Midbrain (tissue), 1 donor: Measurements from ENCODE around the gene SIGLEC11.
A peak's percentile ranks its signal among the peaks of the same experiment; 100 is the strongest.
"Not testable (repeated sequence)": the region's sequence is repeated elsewhere in the genome, so short reads cannot be mapped to it uniquely, and the experiment has no call there.

Experiments
- DNase-seq: peaks from one replicate; lab custom pipeline; 2025; lab: John Stamatoyannopoulos, UW

Gene SIGLEC11

DNA sequence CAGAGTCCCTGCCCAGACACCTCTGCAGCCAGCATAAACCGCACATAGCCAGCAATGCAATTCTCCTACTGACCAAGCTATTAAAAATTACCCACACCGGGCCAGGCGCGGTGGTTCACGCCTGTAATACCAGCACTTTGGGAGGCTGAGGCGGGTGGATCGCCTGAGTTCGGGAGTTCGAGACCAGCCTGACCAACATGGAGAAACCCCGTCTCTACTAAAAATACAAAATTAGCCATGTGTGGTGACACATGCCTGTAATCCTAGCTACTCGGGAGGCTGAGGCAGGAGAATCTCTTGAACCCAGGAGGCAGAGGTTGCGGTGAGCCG lies 36.1 kb downstream of the SIGLEC11 start:
- not testable (repeated sequence) for DNase-seq

DNA sequence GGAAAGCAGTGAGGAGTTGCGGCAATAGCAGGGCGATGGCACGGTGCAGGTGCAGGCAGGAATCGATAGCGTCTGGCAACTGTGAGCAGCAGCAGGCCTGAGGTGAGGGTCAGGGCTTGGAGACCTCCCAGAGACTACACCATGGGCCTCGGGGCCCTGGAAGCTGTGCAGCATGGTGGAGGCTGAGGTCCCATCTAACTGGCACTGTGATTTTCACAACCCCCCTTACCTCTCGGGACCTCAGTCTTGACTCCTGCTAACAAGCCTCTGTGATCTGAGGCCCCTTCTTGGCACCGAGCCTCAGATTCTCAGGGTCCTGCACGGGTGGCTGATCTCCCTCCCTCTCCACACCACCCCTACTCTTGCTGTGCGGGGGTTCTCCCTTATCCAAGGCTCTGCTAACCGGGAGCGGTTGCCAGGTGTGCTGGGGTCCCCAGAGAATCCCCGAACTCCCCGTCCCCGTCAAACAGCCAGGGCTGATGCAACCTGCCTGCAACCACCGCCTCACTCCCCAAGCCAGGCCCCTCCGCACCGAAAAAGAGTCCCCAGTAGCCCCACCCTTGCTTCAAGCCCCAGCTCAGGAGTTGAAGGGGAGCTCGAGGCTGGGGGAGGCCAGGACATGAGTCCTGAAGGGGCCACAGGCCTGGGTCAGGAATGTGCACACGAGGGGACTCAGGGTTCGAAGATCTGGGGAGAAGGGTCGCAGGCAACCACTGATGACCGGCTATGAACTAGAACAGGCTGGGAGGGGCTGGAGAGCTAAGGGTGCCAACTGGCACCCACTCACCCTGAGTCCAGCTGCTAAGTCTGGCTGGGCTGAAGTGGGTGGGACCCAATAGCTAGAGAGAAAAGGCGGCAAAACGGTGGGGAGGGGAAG lies 36.7 kb downstream of the SIGLEC11 start:
- DNase-seq: no peak

DNA sequence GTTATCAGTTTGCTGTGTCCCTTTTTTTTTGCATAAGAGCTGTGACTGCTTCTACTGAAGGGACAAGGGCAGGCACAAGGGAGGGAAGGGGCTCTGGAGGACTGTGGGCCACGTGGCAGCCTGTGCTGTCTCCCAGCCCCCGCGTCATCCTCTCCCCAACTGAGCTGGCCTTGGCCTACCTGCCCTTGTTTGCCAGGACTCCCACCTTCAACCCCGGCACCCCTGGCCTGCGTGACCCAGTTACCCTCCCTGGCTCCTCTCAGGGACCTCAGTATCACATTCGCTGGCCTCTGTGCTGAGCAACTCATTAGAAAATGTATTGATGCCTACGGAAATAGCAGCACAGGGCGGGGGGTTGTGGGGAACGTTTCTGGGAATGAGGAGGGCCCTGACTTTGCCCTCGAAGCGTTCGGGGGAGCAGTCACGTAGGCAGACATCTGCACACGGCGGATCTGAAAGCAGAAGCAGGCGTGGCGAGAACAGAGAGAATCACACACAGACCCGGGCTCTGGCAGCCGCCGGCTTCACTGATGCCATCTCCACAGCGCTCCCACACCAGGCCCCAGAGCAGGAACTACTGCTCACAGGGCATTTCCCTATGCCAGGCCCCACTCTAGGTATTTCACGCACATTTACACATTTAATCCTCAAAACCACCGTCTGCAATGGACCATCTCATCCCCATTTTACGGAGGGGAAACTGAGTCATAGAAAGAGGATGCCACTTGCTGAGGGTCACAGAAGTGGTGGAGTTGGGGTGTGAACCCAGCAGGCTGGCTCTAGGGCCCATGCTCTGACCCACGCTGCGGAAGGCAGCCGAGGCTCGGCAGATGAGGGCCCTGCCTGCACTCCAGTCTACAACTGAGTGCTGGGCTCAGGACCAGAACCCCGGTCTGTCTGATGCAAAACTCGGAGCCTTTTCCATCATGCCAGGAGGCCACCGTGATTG lies 37.6 kb downstream of the SIGLEC11 start:
- DNase-seq: no peak

DNA sequence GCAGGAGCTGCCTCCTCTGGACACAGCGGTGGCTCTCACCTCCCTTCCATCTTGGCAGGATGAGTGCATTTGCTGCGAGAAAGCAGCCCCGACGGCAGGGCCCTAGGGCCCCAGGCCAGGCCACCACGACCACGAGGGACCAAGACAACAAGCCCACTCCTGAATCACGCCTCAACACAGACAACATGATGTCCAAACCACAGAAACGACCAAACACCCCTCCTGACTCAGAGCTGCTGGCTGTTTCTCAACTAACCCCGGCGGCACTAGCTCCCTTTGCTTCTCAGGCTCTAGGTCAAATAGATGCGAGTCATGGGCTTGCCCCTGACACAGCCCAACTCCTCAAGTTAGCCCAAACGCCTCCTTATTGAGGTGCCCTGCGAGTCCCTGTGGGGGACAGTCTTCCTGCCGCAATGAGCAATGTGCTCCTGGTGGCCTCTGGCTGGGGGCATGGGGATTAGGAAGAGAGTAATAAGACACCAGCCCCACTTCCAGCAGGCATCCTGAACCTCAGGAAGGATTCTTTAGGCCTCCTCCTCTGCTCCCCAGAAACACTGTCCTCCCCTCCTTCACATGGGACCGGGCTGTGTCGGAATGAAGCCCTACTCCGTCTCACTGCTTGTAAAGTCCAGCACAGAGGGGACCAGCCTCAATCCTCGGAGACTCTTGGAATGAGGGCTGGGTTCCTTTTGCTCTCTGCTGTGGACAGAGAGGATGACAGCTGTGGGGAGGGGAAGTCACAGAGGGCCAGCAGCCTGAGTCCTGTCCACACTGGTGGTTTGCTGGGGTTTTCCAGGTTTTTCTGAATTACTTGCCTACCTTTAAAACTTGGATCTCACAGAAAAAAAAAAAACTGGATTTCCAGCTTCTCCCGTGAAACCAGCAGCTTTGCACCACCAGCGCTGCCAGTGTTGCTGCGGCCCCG lies 38.8 kb downstream of the SIGLEC11 start:
- no peak for DNase-seq

DNA sequence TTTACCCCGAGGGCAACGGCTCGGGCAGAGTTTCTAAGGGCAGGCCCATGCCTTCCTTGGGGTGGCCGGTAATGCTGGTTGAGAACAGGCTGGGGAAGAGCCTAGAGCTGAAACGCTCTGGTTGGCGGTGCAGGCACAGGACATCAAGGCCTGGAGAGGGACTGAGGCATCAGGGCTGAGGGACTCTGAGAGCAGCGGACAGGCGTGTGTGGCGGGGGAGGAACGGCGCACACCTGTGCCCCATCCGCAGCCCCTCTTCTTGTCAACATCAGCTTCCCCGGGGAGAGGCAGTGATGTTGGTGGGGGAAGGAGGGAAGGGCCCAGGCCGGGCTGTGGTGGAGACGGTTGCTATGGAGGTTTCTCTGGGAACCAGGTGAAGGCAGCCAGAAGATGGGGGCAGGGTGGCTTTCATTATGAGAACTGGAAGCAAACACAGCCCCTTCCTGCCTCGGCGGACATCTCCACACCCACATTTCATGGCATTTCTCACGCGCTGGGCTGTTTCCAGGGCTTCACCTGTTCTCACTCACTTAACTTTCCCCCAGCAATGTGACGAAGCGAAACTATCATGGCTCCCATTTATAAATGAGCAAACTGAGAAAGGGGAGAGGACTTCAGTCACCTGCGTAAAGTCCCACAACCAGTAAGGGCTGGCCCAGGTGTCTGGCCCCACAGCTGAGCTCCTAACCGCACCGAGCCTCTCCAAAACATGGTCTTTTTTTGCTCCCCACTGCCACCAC lies 40.2 kb downstream of the SIGLEC11 start:
- DNase-seq: no peak

DNA sequence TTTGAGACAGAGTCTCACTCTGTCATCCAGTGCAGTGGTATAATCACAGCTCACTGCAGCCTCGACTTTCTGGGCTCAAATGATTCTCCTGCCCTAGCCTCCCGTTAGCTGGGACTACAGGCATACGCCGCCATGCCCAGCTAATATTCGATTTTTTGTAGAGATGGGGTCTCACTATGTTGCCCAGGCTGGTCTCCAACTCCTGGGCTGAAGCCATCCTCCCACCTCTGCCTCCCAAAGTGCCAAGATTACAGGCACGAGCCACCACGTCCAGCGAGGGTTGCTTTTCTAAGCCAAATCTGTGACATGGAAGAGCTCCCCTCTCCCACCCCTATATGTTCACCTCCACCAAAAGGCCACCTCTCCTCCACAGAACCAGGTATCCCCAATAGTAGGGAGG lies 42.9 kb downstream of the SIGLEC11 start:
- no peak for DNase-seq

DNA sequence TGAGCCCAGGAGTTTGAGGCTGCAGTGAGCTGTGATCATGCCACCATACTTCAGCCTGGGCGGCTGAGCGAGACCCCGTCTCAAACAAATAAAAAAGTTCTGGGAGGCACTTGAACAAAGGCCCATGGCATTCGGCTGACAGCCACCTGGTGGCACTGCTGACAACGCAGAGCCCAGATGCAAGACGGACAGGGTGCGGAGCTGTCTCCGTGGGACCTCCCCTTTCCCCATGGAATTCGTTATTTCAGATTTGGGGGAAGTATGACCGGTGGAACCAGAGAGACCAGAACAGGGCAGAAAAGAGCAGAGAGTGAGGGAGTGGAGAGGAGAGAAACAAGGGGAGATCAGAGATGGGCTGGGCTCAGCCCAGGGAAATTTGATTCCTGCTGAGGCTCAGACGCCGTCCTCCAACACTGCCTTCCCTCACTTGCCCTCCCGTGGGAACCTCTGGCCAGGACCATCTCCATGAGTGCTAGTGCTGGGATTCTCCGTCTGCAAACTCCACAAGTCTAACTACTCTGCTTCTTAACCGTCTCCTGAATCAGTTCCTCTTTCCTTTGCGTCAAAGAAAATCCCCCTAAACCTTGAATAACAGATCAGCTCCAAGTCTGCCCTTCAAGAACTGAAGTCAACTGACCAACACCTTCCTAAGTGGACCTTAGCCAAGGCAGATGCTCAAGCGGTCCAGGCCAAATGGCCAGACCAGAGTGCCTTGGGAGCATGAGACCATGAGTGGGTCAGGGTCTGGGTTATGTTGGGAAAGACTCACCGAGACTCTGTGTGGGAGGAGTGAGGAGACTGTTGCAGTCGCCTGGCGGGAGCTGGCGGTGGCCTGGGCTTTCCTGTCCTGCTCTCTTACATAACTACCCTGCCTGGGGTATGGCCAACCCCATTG lies 43.9 kb downstream of the SIGLEC11 start:
- no peak for DNase-seq

DNA sequence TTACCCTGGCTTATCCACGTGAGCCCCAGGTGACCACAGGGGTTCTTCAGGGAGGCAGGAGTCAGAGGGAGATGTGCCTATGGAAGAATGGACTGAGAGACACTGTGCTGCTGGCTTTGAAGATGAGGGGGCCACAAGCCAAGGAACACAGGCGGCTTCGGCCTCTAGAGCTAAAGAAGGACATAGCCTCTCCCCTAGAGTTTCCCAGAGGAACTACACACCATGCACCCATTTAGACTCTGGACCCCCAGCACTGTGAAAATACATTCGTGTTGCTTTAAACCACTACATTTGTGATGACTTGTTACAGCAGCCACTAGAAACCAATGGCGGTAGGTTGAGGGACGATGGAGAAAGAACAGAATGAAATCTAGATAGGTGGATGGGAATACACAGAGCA lies 45.7 kb downstream of the SIGLEC11 start:
- DNase-seq: no peak

DNA sequence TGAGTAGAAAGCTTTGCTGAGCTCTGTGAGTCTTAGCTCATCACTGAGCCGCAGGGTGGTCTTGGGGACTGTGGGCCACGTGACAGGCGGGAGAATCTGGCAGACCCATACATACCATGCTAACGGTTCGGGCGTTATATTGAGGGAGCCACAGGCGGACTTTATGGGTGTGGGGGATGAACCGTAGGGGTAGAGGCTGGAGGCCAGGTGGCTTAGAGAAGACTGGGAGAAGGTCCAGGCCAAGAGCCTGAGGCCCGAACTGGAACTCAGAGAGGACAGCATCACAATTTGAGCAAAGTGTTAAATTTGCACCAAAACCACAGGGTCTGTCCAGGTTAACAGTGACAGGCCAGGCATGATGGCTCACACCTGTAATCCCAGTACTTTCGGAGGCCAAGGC lies 47.3 kb downstream of the SIGLEC11 start:
- no peak for DNase-seq

DNA sequence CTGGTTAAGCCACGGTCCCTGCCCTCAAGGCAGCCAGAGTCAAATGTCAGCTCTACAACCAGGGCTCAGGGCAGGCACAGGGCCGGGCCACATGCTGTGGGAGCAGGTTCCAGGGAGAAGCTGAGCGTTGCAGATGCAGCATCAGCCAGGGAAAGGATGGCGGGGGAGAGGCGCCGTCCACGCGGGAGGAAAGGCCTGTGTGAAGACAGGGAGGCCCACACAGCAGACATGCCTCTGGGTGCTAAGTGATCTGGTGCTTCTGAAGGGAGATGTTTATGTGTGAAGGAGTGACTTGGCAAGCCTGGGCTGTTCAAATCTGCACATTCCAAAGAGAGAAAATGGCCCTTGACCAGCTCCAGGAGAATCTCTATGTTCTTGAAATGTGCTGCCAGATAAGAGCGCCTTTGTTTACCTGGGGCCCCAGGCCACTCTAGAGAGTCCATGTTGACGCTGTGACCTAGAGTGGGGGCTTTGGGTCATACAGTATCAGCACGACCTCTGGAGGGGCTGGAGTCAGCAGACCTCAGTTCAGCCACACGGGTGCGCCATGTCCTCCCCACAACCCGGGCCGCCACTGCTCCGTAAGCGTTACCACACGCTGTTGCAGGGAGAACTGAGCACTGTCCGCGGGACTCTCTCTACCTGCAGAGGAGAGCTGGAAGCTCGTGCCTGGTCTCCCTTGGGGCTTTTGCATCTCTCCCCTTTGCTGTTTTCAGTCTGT lies 47.8 kb downstream of the SIGLEC11 start:
- DNase-seq: no peak

DNA sequence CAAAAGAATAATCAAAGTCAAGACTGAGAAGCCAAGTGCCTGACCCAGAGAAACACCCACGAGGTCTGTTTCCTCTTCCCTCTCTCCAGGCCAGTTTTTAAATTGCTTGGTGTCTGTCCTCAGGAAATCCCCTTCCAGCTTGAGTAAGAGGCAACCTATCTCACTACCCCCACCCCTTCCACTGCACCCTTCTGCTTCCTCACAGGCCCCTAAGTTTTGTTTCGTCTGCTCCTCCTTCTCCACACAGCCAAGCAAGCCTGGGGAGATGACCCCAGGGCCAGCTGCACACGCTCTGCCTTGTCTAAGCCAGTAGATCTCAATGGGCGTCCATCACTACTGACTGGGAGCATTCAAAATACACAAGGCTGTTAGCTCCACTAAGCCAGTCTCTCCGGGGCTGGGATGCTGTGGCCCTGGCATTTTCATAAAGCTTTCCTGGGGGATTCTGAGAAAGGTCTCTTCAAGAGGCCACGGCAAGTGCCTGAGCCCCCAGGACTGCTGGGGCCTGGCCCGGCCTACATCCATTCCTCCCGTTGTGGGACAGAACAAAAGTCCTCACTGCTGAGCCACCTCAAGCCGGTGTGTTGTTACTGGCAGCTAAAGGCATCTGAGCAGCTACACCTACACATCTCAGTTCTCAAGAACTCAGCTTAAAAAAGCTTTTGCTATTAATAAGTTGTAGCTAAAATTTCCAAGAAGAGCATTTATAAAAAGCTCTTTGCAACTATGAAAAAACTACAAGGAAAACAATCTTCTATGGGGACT lies 49.4 kb downstream of the SIGLEC11 start:
- DNase-seq: peak; percentile 16

DNA sequence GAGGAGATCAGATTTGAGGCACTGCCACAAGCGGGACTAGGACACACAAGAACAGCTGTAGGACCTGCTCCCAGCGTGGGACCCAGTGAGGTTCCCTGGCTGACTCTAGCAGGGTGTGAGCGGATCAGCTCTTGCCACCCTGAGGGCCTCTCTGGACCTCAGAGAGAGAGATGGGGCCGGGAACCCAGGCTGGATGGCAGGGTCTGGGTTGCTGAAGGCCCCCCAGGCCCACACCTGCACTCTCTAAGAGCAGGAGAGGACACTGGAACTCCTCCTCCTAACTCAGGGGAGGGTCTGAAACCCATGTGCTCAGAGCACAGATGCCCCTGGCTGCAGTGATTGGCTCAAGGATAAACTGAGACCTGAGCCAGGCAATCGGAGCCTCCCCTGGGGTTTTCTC lies 50.8 kb downstream of the SIGLEC11 start:
- DNase-seq: no peak

DNA sequence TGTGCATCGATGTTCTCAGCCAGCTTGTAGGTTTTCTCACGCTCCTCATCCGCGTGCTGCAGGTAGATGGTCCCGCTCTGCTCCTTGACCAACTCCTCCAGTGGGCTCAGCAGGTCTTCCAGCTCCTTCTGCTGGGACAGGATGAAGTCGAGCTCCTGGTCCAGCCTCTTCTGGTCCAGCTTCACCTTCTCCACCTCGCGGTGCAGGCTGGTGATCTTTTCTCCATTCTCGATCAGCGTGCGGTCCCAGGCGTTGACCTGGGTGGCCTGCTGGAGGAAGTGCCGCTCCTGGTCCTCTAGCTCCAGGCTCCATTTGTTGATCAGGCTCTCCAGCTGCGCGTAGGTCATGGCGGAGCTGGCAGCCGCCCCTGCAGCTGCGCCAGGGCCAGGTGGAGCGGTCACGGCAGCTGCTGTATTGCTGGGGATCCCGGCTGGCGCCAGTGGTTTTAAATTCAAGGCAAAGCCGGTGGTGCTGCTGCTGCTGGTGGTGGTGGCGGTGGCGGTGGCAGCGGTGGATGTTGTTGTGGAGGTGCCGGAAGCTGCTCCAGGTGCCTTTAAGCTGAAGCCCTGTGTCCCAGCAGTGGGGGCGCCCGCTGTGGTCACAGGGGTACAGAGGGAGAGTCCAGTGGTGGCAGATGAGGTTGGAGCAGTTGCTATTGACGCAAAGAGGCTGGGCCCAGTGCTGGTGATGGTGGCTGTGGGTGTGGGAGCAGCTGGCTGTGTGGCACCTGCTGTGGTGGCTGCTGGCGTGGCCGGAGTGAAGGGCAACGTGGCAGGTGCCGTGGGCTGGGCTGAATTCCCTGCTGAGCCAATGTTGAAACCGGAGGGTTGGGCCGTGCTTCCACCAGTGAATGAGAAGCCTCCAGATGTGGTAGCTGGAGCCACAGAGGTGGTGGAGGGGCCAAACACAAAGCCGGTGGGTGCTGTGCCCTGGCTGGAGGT lies 52.2 kb downstream of the SIGLEC11 start:
- DNase-seq: no peak

DNA sequence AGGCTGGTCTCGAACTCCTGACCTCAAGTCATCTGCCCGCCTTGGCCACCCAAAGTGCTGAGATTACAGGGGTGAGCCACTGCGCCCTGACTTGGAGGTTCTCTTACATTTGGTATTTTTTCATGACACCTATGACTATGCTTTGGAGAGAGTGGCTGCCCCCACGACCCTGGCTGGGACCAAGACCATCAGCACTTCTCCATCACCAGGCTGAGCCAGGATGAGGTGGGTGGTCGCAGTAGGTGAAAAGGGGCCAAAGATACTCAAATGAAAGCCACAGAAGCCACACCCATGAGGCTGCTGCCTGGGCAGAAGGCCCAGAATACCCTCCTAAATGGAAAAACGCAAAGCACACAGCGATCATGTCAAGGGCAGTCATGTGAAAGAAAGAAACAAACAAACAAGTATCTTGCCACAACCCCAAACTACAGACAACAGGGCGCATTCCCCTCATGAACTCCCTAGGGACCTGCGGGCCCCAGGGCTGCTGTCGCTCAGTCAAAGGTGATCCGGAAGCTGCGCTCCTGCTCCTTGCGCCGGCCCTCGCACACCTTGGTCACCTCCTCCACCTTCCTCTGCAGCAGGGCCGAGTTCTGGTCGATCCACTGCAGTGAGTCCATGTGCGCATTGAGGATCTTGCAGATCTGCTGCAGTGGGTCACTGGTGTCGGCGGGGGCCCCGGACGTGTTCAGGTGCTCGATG lies 53.1 kb downstream of the SIGLEC11 start:
- no peak for DNase-seq

DNA sequence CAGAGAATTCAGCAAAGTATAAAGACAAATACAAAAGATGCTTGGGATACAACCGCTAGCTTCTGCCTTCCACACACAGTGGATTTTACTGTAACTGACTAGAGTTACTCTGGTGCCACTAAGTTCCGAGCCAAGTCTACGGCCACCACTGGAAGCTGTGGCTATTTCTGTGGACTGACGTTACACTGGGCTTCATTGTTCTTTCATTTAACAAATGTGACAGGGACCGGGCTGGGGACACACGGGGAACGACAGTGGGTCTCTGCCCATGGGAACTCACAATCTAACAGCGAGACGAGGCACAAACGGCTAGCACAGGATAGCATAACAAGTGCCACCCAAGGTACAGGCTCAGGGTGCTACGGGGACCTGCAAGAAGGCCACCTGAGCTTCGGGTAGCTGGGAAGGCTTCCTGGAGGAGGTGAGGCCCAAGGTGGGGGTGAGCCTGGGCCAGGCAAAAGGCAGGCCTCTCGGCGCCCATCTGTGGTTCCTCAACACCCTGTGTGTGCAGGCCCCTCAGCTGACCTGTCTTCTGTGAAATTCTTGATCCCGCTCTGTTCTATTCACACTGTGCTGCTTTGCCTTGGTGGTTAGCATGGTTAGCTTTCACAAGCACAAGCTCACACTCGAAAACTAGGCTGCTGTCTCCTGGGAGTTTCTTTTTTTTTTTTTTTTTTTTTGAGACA lies 54.0 kb downstream of the SIGLEC11 start:
- peak; percentile 38 for DNase-seq

DNA sequence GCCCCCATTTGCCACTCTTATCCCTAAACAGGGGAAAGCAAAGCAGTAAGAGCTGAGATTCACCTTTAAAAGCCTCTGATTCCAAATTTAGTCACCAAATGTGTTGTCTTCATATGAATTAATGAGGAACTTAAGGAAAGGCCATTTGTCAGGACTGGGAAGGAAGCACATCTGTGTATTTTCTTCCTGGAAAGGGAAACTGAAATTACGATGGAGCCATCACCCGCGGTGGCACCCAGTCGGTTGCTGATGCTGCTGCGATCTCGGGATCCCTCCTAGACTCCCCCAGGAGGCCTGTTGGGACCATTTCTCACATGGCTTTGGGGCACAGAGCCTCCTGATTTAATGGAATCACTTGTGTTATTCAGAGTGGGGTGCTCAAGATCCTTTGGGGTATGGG lies 56.8 kb downstream of the SIGLEC11 start:
- DNase-seq: no peak
